ENCODE results near the gene ZBTB43.
"Not testable (repeated sequence)": the region's sequence is repeated elsewhere in the genome, so short reads cannot be mapped to it uniquely, and the experiment has no call there.

The ZBTB43 gene

GRCh38 chr9:126791406-126792230, 13.2 kb upstream of the ZBTB43 start:
- DNase-seq: no peak

- no peak for DNase-seq
Measured at GRCh38 chr9:126793686-126794417, 11.0 kb upstream of the ZBTB43 start.

GRCh38 chr9:126794441-126794840, 10.4 kb upstream of the ZBTB43 start:
- no peak for DNase-seq

- no peak for DNase-seq
Measured at GRCh38 chr9:126796758-126797157, 8.1 kb upstream of the ZBTB43 start.

- DNase-seq: no peak
Measured at GRCh38 chr9:126797903-126798302, 6.9 kb upstream of the ZBTB43 start.

- DNase-seq: no peak
Measured at GRCh38 chr9:126799034-126799433, 5.8 kb upstream of the ZBTB43 start.

- DNase-seq: no peak
Measured at GRCh38 chr9:126802318-126803059, 2.4 kb upstream of the ZBTB43 start.

- DNase-seq: no peak
Measured at GRCh38 chr9:126804198-126804695, 593 bp upstream of the ZBTB43 start.

GRCh38 chr9:126805554-126806262, 868 bp downstream of the ZBTB43 start:
- DNase-seq: no peak

GRCh38 chr9:126806336-126806735, 1.5 kb downstream of the ZBTB43 start:
- no peak for DNase-seq

GRCh38 chr9:126809068-126809467, 4.2 kb downstream of the ZBTB43 start:
- no peak for DNase-seq

GRCh38 chr9:126810221-126810620, 5.4 kb downstream of the ZBTB43 start:
- not testable (repeated sequence) for DNase-seq

GRCh38 chr9:126813072-126813471, 8.2 kb downstream of the ZBTB43 start:
- DNase-seq: no peak

- DNase-seq: no peak
Measured at GRCh38 chr9:126814091-126814490, 9.3 kb downstream of the ZBTB43 start.

GRCh38 chr9:126817615-126818014, 12.8 kb downstream of the ZBTB43 start:
- DNase-seq: not testable (repeated sequence)

- no peak for DNase-seq
Measured at GRCh38 chr9:126818482-126818881, 13.6 kb downstream of the ZBTB43 start.

- DNase-seq: no peak
Measured at GRCh38 chr9:126819482-126819881, 14.6 kb downstream of the ZBTB43 start.

GRCh38 chr9:126822278-126822677, 17.4 kb downstream of the ZBTB43 start:
- no peak for DNase-seq

GRCh38 chr9:126822873-126823272, 18.0 kb downstream of the ZBTB43 start:
- no peak for DNase-seq

- not testable (repeated sequence) for DNase-seq
Measured at GRCh38 chr9:126824052-126824451, 19.2 kb downstream of the ZBTB43 start.

GRCh38 chr9:126827227-126827626, 22.4 kb downstream of the ZBTB43 start:
- no peak for DNase-seq

- no peak for DNase-seq
Measured at GRCh38 chr9:126829035-126829434, 24.2 kb downstream of the ZBTB43 start.

GRCh38 chr9:126830827-126831226, 26.0 kb downstream of the ZBTB43 start:
- DNase-seq: no peak
